GM12875 (cell line): ENCODE results near the gene AATF.

ENCODE experiments used
- H3K4me3 ChIP-seq: one replicate; pipeline ENCODE4 v1.5.1; 2011; ENCODE audit warnings: low read depth, low read length, control low read depth
- TF ChIP-seq, protein P1 (sequence below): IDR thresholded peaks from 2 replicates; pipeline ENCODE4 v1.5.1; 2011; ENCODE audit warnings: low read depth, mild to moderate bottlenecking, control low read depth, inconsistent platforms, low read length, moderate library complexity, borderline replicate concordance; ENCODE audit not compliant: insufficient read depth

Gene AATF

DNA sequence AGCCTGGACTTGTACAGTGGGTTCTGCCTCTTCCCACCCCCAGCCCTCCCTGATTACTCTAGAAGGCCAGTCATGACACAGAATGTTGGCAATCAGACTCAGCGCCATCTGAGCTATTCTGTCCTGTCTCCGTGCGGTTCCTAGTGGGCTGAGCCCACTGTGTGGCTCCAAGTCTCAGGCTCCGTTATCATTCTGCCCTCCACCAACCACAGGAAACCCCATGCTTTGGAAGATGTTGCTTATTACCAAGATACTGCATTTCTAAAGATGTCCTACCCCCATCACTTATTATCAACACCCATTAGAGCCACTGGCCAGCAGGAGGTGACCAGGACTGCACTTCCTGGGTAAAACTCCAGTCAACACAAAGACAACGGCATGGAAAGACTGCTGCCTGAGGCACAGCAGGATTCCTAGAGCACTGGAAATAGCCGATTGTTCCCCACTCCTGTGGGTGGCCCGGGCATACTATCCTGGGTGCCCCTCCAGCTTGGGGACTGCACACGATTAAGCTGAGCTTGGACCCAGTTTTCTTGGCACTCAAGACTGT lies 133.6 kb downstream of the AATF start:
- no peak overlapping the region for H3K4me3 ChIP-seq
- TF ChIP-seq, protein P1, sequence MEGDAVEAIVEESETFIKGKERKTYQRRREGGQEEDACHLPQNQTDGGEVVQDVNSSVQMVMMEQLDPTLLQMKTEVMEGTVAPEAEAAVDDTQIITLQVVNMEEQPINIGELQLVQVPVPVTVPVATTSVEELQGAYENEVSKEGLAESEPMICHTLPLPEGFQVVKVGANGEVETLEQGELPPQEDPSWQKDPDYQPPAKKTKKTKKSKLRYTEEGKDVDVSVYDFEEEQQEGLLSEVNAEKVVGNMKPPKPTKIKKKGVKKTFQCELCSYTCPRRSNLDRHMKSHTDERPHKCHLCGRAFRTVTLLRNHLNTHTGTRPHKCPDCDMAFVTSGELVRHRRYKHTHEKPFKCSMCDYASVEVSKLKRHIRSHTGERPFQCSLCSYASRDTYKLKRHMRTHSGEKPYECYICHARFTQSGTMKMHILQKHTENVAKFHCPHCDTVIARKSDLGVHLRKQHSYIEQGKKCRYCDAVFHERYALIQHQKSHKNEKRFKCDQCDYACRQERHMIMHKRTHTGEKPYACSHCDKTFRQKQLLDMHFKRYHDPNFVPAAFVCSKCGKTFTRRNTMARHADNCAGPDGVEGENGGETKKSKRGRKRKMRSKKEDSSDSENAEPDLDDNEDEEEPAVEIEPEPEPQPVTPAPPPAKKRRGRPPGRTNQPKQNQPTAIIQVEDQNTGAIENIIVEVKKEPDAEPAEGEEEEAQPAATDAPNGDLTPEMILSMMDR, result no peak

DNA sequence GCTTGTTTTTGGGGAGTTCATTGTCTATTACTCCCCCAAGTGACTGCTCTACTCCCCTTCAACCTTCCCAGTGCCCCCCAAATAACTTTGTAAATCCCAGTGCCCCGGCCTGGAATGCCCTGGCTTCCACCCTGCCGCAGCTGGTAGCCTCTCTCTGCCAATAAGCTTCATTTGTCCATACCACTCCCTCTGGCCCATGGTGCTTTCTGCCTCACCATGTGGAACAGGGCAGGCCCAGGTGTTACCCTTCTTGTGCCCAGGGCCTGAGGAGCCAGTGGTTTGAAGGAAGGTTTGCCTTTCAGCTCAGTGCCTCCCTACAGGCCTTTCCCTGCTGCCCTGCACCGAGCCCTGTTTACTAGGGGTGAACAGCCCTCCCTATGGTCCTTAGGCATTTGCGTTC lies 134.2 kb downstream of the AATF start:
- TF ChIP-seq, protein P1, result no peak

DNA sequence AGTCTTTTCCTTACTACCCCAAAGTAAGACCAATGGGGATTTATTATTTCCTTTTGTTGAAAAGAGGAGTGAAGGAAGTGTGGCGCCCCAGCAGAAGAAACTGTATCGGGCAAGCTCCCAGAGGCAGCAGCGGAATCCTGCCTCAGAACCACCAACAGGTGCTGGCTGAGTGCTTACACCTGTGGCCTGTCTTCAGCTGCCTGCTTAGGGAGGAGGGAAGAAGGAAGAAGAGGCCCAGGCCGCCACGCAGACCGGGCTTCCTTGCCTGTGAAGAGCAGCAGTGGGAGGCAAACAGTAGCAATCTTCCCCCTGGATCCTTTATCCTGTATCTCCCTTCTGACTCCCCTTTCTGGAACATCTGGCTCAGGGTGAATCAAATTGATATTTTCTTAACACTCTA lies 134.7 kb downstream of the AATF start:
- TF ChIP-seq, protein P1, result no peak

More for the DNA sequence above, 134.2 kb downstream of the AATF start:
- no peak overlapping the region for H3K4me3 ChIP-seq

DNA sequence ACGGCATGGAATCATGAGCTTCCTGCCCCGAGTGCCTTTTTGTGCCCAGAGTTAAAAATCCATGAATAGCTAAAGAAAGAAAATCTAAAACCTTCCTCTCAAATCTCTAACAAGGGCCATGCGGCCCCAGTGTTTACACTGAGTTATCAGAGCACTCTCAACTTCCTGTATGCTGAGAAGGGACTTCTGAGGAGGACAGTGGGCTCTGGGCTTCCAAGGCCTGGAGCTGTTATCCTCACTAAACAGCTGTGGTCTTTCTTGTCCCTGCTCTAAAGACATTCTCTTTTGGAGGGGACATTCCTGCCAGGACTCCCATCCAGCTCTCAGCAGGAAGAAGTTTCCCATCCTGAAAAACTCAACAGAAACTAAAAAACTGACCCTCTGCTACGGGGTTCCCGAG lies 135.6 kb downstream of the AATF start:
- H3K4me3 ChIP-seq, result no peak overlapping the region
- TF ChIP-seq, protein P1, result no peak

More for the DNA sequence above, 134.7 kb downstream of the AATF start:
- H3K4me3 ChIP-seq, result no peak overlapping the region

DNA sequence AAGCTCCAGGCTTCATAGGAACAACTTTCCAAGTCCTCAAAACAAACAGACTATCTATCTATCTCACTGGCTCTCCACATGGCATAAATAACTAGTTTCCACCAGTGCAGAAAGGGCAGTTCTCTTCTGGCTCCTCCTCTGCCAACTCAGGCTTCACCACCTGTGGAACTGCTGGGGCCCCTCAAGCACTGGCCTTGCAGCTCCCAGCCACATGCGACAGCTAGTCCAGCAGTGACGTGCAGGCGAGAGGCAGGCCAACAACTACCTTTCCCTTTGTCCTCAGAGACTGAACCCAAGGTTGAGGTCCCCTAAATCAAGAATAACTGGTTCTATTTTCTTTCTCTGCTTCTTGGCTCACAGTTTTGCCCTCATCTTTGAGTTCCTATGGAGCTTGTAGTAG lies 137.6 kb downstream of the AATF start:
- TF ChIP-seq, protein P1, result no peak
- no peak overlapping the region for H3K4me3 ChIP-seq

DNA sequence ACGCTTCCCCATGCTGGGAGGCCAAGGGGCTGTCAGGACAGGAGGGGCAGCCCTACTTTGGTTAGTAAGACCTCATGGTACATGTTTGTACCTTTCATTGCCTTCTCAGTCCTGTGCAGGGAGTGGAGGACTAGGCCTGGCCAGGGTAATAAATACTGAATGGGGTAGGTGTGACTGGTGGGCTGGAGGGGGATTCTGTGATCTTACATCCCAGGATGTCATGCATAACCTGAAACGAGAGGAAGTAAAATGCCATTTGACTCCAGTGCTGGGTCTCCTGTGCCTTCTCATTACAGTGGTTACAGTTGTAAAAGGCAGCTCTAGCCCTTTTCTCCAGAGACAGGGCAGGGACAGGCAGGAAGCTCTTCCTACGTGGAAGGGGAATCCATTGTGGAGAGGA lies 138.2 kb downstream of the AATF start:
- TF ChIP-seq, protein P1, result no peak
- no peak overlapping the region for H3K4me3 ChIP-seq

DNA sequence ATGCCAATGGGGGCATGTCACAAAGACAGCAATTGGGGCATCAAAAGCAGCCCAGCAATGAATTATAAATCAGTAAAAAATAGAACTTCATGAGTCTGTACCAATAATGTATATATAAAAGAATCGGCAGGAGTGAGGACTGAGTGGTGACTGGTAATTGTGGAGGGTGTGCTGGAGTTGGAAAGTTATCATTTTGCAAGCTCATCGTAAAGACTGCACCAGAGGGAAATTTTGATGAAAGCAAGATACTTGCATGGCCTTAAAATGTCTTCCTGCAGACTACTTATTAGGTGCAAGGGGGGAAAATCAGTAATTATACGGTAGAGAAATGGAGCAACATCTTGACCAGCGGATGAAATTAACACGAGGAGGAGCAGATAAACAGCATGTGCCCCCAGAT lies 138.9 kb downstream of the AATF start:
- no peak overlapping the region for H3K4me3 ChIP-seq
- TF ChIP-seq, protein P1, result no peak
